OCI-LY3 (cell line): ENCODE data around the gene PCBP3.

Experiments
- EZH2phosphoT487 ChIP-seq: fragments of 200-600 bp; shearing (Covaris generic); IDR thresholded peaks from 2 replicates; pipeline ENCODE4 v1.6.1; 2018; ENCODE audit warnings: antibody characterized with exemption, mixed run types, low read depth
- TF ChIP-seq, protein P1 (sequence below): fragments of 200-600, 300-600 bp; sonication (generic); IDR thresholded peaks from 2 replicates; pipeline ENCODE4 v1.5.1; 2014; ENCODE audit warnings: antibody characterized with exemption, low read length, low read depth

DNA sequence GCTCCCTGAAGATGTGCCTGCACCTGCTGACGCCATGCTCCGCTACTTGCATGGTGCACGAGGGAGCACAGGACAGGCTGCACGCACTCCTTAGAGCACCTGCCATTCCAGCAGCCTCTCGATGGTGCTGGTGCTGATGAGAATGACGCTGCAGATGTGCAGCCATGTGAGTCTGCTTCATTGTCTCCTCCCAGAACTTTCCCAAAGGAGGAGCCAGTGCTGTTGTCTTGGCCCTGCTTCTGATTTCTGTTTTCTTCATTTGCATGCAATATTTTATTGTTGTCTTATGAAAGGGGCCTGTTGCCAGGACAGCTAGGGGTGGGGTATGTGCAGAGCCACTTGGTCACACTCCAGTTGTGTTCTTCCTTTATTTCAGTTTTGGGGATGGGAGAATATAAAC is 70.1 kb downstream of the PCBP3 start:
- TF ChIP-seq, protein P1, sequence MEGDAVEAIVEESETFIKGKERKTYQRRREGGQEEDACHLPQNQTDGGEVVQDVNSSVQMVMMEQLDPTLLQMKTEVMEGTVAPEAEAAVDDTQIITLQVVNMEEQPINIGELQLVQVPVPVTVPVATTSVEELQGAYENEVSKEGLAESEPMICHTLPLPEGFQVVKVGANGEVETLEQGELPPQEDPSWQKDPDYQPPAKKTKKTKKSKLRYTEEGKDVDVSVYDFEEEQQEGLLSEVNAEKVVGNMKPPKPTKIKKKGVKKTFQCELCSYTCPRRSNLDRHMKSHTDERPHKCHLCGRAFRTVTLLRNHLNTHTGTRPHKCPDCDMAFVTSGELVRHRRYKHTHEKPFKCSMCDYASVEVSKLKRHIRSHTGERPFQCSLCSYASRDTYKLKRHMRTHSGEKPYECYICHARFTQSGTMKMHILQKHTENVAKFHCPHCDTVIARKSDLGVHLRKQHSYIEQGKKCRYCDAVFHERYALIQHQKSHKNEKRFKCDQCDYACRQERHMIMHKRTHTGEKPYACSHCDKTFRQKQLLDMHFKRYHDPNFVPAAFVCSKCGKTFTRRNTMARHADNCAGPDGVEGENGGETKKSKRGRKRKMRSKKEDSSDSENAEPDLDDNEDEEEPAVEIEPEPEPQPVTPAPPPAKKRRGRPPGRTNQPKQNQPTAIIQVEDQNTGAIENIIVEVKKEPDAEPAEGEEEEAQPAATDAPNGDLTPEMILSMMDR, result no peak
- TF ChIP-seq EZH2phosphoT487, result no peak
